Testis (tissue), 3 donors: Measurements from ENCODE around the gene DNAH10. TPM values are rescaled to one million over a fixed set of nuclear protein-coding genes. Genes with fewer than 3 reads are reported as not detected.
"Not testable (repeated sequence)": the region's sequence is repeated elsewhere in the genome, so short reads cannot be mapped to it uniquely, and the experiment has no call there.

Source experiments
- DNase-seq: peaks from one replicate; pipeline ENCODE4 v3.0.0-alpha.2; 2019
- H3K27ac ChIP-seq, 2 donors: fragments of 200-600 bp; sonication (generic); one replicate each; pipeline ENCODE4 v1.5.1; 2019
- H3K27me3 ChIP-seq: fragments of 200-600 bp; sonication (generic); one replicate; pipeline ENCODE4 v1.5.1; 2019
- H3K36me3 ChIP-seq: fragments of 200-600 bp; sonication (generic); one replicate; pipeline ENCODE4 v1.5.1; 2017; ENCODE audit warnings: low read depth; ENCODE audit errors: missing control alignments
- H3K4me1 ChIP-seq: fragments of 200-600 bp; sonication (generic); one replicate; pipeline ENCODE4 v1.5.1; 2019
- H3K4me3 ChIP-seq, 2 donors: fragments of 200-600 bp; sonication (generic); one replicate each; pipeline ENCODE4 v1.5.1; 2017 to 2019
- H3K9me3 ChIP-seq: fragments of 200-600 bp; sonication (generic); one replicate; pipeline ENCODE4 v1.5.1; 2017
- POLR2A ChIP-seq: fragments of 450-650 bp; IDR thresholded peaks from one replicate; pipeline ENCODE4 v1.6.1; 2017; ENCODE audit warnings: antibody characterized with exemption, mild to moderate bottlenecking, moderate library complexity
- WGBS, 2 donors: methylation state at CpG; one replicate each; pipeline ENCODE4 v1.1.5; 2018; 5-methylcytosine and 5-hydroxymethylcytosine counted together
- intact Hi-C: fragments of 100-400 bp; cut with DNase I; formaldehyde crosslinking; loops from one replicate; pipeline ENCODE4 v1.15.1; 2023; ENCODE audit warnings: low total_unique reads
- polyA plus RNA-seq: library from polyadenylated mRNA; stranded (reverse); fragments of 350-450 nt; fragmentation: Illumina TruSeq; extraction: RNeasy Lipid Tissue Mini Kit (QIAGEN cat#74804); gene quantifications from one replicate; pipeline ENCODE4 v1.2.3, GENCODE V29; 2014; ENCODE audit warnings: low read depth, low replicate concordance; ENCODE audit not compliant: insufficient read depth
- total RNA-seq, 2 donors: library from RNA; depleted of rRNA; stranded (reverse); fragments of >200 nt; gene quantifications; one replicate each; pipeline ENCODE4 v1.2.3, GENCODE V29; 2016
- TF ChIP-seq, protein P1 (sequence below), 3 experiments: fragments of 450-650 bp in 2 of 3; fragments of 200-600 bp in 1 of 3; sonication (generic) in 1 of 3; IDR thresholded peaks; one replicate each; pipeline ENCODE4 v1.5.1; 2016 to 2019; ENCODE audit warnings: antibody characterized with exemption in 3 of 3, mild to moderate bottlenecking in 2 of 3, moderate library complexity in 1 of 3

The DNAH10 gene
- total and polyA plus RNA-seq, 3 donors from 2014 or later = 15.4 to 29.3 (median 24.3) TPM

DNA sequence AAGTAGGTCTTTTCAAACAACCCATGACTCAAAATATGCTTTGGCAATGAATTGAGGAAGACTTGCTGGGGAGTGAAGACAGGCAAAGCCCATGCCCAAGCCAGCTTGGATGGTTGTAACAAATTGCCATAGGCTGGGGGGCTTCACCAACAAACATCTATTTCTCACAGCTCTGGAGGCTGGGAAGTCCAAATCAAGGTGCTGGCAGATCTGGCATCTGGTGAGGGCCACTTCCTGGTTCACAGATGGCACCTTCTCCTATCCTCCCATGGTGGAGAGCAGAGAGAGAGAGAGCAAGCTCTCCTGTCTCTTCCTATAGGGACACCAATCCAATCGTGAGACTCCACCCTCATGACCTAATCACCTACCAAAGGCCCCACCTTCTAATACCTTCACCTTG lies 11.3 kb downstream of the DNAH10 start:
- no peak overlapping the region for H3K27ac ChIP-seq
- TF ChIP-seq, protein P1, sequence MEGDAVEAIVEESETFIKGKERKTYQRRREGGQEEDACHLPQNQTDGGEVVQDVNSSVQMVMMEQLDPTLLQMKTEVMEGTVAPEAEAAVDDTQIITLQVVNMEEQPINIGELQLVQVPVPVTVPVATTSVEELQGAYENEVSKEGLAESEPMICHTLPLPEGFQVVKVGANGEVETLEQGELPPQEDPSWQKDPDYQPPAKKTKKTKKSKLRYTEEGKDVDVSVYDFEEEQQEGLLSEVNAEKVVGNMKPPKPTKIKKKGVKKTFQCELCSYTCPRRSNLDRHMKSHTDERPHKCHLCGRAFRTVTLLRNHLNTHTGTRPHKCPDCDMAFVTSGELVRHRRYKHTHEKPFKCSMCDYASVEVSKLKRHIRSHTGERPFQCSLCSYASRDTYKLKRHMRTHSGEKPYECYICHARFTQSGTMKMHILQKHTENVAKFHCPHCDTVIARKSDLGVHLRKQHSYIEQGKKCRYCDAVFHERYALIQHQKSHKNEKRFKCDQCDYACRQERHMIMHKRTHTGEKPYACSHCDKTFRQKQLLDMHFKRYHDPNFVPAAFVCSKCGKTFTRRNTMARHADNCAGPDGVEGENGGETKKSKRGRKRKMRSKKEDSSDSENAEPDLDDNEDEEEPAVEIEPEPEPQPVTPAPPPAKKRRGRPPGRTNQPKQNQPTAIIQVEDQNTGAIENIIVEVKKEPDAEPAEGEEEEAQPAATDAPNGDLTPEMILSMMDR (IDR thresholded peaks at IDR 0.05) = no peak
- no peak for TF ChIP-seq POLR2A
- 75 to 84% methylated on average over 1 of the region's 1 CpG for WGBS, 2 donors
- H3K4me3 ChIP-seq = no peak overlapping the region
- H3K27me3 ChIP-seq = no peaks in the 10 kb centered on the region
- no peaks in the 10 kb centered on the region for H3K9me3 ChIP-seq
- no peaks in the 10 kb centered on the region for H3K4me1 ChIP-seq
- no peaks in the 10 kb centered on the region for H3K36me3 ChIP-seq
- intact Hi-C loops = no loop called here
- no peak for DNase-seq

- H3K27me3 ChIP-seq = no peaks in the 10 kb centered on the region
- no peak overlapping the region for H3K4me3 ChIP-seq
- H3K9me3 ChIP-seq = no peaks in the 10 kb centered on the region
- H3K4me1 ChIP-seq = no peaks in the 10 kb centered on the region
- no peak overlapping the region for H3K27ac ChIP-seq
- TF ChIP-seq, protein P1 (IDR thresholded peaks at IDR 0.05) = no peak
- TF ChIP-seq POLR2A = no peak
- no peaks in the 10 kb centered on the region for H3K36me3 ChIP-seq
- intact Hi-C loops = no loop called here
- no peak for DNase-seq
Observed at GRCh38 chr12:123779551-123779950, 17.4 kb downstream of the DNAH10 start.

- Histone ChIP-seq H3K4me3 (no peak overlapping the region), H3K36me3 (no peaks in the 10 kb centered on the region), H3K27me3 (no peaks in the 10 kb centered on the region), H3K9me3 (no peaks in the 10 kb centered on the region), H3K27ac (no peak overlapping the region), H3K4me1 (no peaks in the 10 kb centered on the region)
- 82 to 92% methylated on average over 10 of the region's 10 CpGs for WGBS, 2 donors
- intact Hi-C loops = no loop called here
- TF ChIP-seq, protein P1 (IDR thresholded peaks at IDR 0.05) = no peak
- TF ChIP-seq POLR2A = no peak
- DNase-seq = no peak
Observed at GRCh38 chr12:123782997-123783792, 21.1 kb downstream of the DNAH10 start.

GRCh38 chr12:123787466-123787865 lies 25.4 kb downstream of the DNAH10 start:
- intact Hi-C loops = no loop called here
- TF ChIP-seq, protein P1 (IDR thresholded peaks at IDR 0.05) = no peak
- TF ChIP-seq POLR2A = no peak

GRCh38 chr12:123788541-123788940 lies 26.4 kb downstream of the DNAH10 start:
- intact Hi-C loops = no loop called here

More at GRCh38 chr12:123787466-123787865, 25.4 kb downstream of the DNAH10 start:
- H3K9me3 ChIP-seq = no peaks in the 10 kb centered on the region
- no peaks in the 10 kb centered on the region for H3K27me3 ChIP-seq
- H3K4me1 ChIP-seq = no peaks in the 10 kb centered on the region
- no peaks in the 10 kb centered on the region for H3K36me3 ChIP-seq
- WGBS, 2 donors = 42 to 87% methylated on average over 12 to 25 of the region's 25 CpGs
- H3K4me3 ChIP-seq = peak overlapping the region; percentile 29 to 33
- H3K27ac ChIP-seq = no peak overlapping the region
- no peak for DNase-seq

GRCh38 chr12:123789422-123789821 lies 27.3 kb downstream of the DNAH10 start:
- H3K27ac ChIP-seq, DNase-seq, H3K36me3 ChIP-seq, H3K4me1 ChIP-seq, H3K27me3 ChIP-seq, H3K9me3 ChIP-seq, intact Hi-C loops, H3K4me3 ChIP-seq: not testable (repeated sequence)
- 92 to 94% methylated on average over 8 of the region's 8 CpGs for WGBS, 2 donors

More at GRCh38 chr12:123788541-123788940, 26.4 kb downstream of the DNAH10 start:
- H3K36me3 ChIP-seq = no peaks in the 10 kb centered on the region
- H3K4me3 ChIP-seq = no peak overlapping the region
- no peak for DNase-seq
- 78 to 84% methylated on average over 9 of the region's 9 CpGs for WGBS, 2 donors
- no peaks in the 10 kb centered on the region for H3K9me3 ChIP-seq
- no peaks in the 10 kb centered on the region for H3K4me1 ChIP-seq
- H3K27ac ChIP-seq = no peak overlapping the region
- no peaks in the 10 kb centered on the region for H3K27me3 ChIP-seq
- TF ChIP-seq, protein P1 (IDR thresholded peaks at IDR 0.05) = no peak
- no peak for TF ChIP-seq POLR2A
